Loucy (cell line): ENCODE data around the gene NTN4.

Experiments
- H2AFZ ChIP-seq: fragments of 200-600 bp; sonication (generic); 2 replicates; pipeline ENCODE4 v1.6.0; 2016; ENCODE audit warnings: antibody characterized with exemption, mild to moderate bottlenecking, low read length, moderate library complexity
- H3F3A ChIP-seq: fragments of 200-600 bp; 2 replicates; pipeline ENCODE4 v1.6.0; 2016; ENCODE audit warnings: antibody characterized with exemption, low read depth, mild to moderate bottlenecking
- H3K27me3 ChIP-seq: fragments of 200-600 bp; sonication (generic); 2 replicates; pipeline ENCODE4 v1.6.1; 2014; ENCODE audit warnings: low read length, mild to moderate bottlenecking; ENCODE audit not compliant: insufficient read depth, poor library complexity, severe bottlenecking
- H3K36me3 ChIP-seq: fragments of 200-600 bp; sonication (generic); 2 replicates; pipeline ENCODE4 v1.6.1; 2016; ENCODE audit warnings: low read length; ENCODE audit not compliant: insufficient read depth
- H3K4me1 ChIP-seq: fragments of 200-600 bp; sonication (generic); 2 replicates; pipeline ENCODE4 v1.5.1; 2014; ENCODE audit warnings: low read length, mild to moderate bottlenecking; ENCODE audit not compliant: insufficient read depth, poor library complexity, severe bottlenecking
- H3K4me2 ChIP-seq: fragments of 200-600 bp; sonication (generic); 2 replicates; pipeline ENCODE4 v1.6.0; 2014; ENCODE audit warnings: antibody characterized with exemption, low read length, low read depth, mild to moderate bottlenecking; ENCODE audit not compliant: poor library complexity, severe bottlenecking
- H3K4me3 ChIP-seq: fragments of 200-600 bp; sonication (generic); 2 replicates; pipeline ENCODE4 v1.5.1; 2014; ENCODE audit warnings: low read length, mild to moderate bottlenecking, mixed read lengths; ENCODE audit not compliant: poor library complexity, severe bottlenecking
- H3K79me2 ChIP-seq: fragments of 200-600 bp; sonication (generic); 2 replicates; pipeline ENCODE4 v1.6.1; 2014; ENCODE audit warnings: low read length; ENCODE audit not compliant: insufficient read depth
- H3K9ac ChIP-seq: fragments of 200-600 bp; sonication (generic); 2 replicates; pipeline ENCODE4 v1.6.0; 2014; ENCODE audit warnings: mild to moderate bottlenecking, low read depth, low read length, moderate library complexity; ENCODE audit not compliant: poor library complexity, severe bottlenecking
- H3K9me2 ChIP-seq: fragments of 200-600 bp; sonication (generic); replicated peaks from 2 replicates; pipeline ENCODE4 v1.6.1; 2016; ENCODE audit warnings: low read depth, low read length, mixed read lengths
- H3K9me3 ChIP-seq: fragments of 200-600 bp; sonication (generic); 2 replicates; pipeline ENCODE4 v1.6.1; 2014; ENCODE audit warnings: mild to moderate bottlenecking, antibody characterized with exemption, low read length, low read depth; ENCODE audit not compliant: insufficient read depth
- H4K20me1 ChIP-seq: fragments of 200-600 bp; sonication (generic); 2 replicates; pipeline ENCODE4 v1.6.0; 2014; ENCODE audit warnings: antibody characterized with exemption, low read length, mild to moderate bottlenecking; ENCODE audit not compliant: insufficient read depth, poor library complexity, severe bottlenecking
- EZH2phosphoT487 ChIP-seq: fragments of 200-600 bp; IDR thresholded peaks from 2 replicates; pipeline ENCODE4 v1.6.1; 2018; ENCODE audit warnings: antibody characterized with exemption, mild to moderate bottlenecking, moderate library complexity, borderline replicate concordance
- TF ChIP-seq, protein P1 (sequence below): fragments of 200-600 bp; sonication (generic); conservative IDR thresholded peaks from 2 replicates; pipeline ENCODE4 v1.5.1; 2014; ENCODE audit warnings: mild to moderate bottlenecking, antibody characterized with exemption, low read length

NTN4 gene

DNA sequence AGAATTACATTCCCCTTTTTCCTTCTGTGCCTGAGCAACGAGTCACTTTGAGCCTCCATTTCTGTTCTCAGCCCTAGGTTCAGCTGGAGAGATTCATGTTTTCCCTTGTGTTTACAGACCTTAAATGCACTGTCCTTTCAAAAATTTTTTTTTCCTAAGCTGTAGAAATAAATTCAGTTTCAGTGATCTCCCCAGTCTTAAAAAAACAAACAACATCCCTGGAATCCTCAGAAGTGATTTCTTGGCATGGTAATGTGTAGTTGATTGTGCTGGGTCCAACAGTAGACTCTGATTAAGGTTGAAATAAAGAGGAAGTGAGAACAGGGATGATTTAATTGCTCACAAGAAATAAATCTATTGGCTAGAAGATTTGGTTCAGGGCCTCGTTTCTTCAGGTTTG lies 89.3 kb downstream of the NTN4 start:
- Histone ChIP-seq H3F3A (no peaks in the 10 kb centered on the region), H4K20me1 (no peaks in the 10 kb centered on the region), H2AFZ (no peak overlapping the region), H3K4me3 (no peak overlapping the region), H3K9me2 (no peaks in the 10 kb centered on the region), H3K79me2 (no peaks in the 10 kb centered on the region), H3K4me1 (no peaks in the 10 kb centered on the region), H3K27me3 (no peaks in the 10 kb centered on the region), H3K4me2 (no peak overlapping the region), H3K36me3 (no peaks in the 10 kb centered on the region), H3K9ac (no peak overlapping the region), H3K9me3 (no peaks in the 10 kb centered on the region)
- TF ChIP-seq EZH2phosphoT487 = no peak
- TF ChIP-seq, protein P1, sequence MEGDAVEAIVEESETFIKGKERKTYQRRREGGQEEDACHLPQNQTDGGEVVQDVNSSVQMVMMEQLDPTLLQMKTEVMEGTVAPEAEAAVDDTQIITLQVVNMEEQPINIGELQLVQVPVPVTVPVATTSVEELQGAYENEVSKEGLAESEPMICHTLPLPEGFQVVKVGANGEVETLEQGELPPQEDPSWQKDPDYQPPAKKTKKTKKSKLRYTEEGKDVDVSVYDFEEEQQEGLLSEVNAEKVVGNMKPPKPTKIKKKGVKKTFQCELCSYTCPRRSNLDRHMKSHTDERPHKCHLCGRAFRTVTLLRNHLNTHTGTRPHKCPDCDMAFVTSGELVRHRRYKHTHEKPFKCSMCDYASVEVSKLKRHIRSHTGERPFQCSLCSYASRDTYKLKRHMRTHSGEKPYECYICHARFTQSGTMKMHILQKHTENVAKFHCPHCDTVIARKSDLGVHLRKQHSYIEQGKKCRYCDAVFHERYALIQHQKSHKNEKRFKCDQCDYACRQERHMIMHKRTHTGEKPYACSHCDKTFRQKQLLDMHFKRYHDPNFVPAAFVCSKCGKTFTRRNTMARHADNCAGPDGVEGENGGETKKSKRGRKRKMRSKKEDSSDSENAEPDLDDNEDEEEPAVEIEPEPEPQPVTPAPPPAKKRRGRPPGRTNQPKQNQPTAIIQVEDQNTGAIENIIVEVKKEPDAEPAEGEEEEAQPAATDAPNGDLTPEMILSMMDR = no peak

DNA sequence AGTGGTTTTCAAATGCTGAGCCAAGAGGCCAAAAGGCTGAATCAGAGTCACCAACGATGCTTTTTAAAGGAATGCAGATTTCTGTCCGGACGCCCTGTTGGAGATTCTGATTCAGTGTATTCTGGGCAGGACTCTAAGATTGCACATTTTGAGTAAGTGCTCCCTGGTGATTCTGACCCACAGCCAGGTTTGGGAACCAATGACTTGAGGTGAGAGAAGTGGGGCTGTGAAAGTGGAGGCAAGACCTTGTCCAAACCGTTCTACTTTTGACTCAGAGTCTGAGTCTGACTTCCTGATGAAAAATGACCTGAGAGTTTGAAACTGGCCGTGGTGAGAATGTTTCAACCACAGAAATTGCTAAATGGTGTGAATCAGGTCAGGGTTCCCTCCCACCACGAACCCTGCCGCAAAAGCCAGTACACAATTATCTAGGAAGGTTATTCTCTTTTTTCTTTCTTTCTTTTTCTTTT lies 90.2 kb downstream of the NTN4 start:
- no peaks in the 10 kb centered on the region for H3K4me1 ChIP-seq
- no peaks in the 10 kb centered on the region for H3K79me2 ChIP-seq
- no peak overlapping the region for H3K4me2 ChIP-seq
- H3K27me3 ChIP-seq = no peaks in the 10 kb centered on the region
- no peaks in the 10 kb centered on the region for H3K36me3 ChIP-seq
- H3K9ac ChIP-seq = no peak overlapping the region
- H3K9me3 ChIP-seq = no peaks in the 10 kb centered on the region
- no peaks in the 10 kb centered on the region for H3F3A ChIP-seq
- TF ChIP-seq EZH2phosphoT487 = no peak
- TF ChIP-seq, protein P1 = no peak
- no peaks in the 10 kb centered on the region for H3K9me2 ChIP-seq
- no peak overlapping the region for H3K4me3 ChIP-seq
- H2AFZ ChIP-seq = no peak overlapping the region
- no peaks in the 10 kb centered on the region for H4K20me1 ChIP-seq

DNA sequence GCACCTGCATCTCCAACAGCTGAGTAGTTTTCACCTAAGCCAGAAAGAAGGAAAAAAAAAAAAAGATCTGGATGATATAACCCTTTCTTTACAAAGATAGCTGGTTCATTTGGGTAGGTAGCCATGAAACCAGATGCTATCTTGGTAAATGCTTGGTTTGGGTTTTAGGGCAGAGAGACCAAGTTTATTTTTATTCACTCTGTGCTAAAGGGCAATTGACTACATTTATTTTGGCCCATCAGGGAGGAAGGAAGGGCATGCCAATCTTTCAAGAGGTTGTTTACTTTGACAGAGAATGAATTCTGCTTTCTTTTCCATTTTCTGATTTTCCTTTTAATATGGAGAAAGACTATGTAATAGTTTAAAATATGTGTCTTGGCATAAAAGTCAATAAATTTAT lies 91.0 kb downstream of the NTN4 start:
- H3K9ac ChIP-seq = no peak overlapping the region
- no peaks in the 10 kb centered on the region for H3K36me3 ChIP-seq
- no peaks in the 10 kb centered on the region for H3K79me2 ChIP-seq
- TF ChIP-seq, protein P1 = no peak
- TF ChIP-seq EZH2phosphoT487 = no peak
- H3K4me2 ChIP-seq = no peak overlapping the region
- H3K27me3 ChIP-seq = no peaks in the 10 kb centered on the region
- no peaks in the 10 kb centered on the region for H4K20me1 ChIP-seq
- H3F3A ChIP-seq = no peaks in the 10 kb centered on the region
- H2AFZ ChIP-seq = 0 out of 2 replicates have a peak overlapping the region, but pooled peaks have one; percentile 12
- no peaks in the 10 kb centered on the region for H3K4me1 ChIP-seq
- no peaks in the 10 kb centered on the region for H3K9me3 ChIP-seq
- no peak overlapping the region for H3K4me3 ChIP-seq
- no peaks in the 10 kb centered on the region for H3K9me2 ChIP-seq
